ENCODE results near the gene PARD3B.

GRCh38 chr2:204886713-204887112, 341.4 kb downstream of the PARD3B start:
- TF ChIP-seq CTCF (IDR thresholded peaks at IDR 0.05) (no peak), POLR2A (IDR thresholded peaks at IDR 0.05) (no peak)

Data from transverse colon (tissue), 3 donors.